ENCODE results near the gene DRAM1.

DNA sequence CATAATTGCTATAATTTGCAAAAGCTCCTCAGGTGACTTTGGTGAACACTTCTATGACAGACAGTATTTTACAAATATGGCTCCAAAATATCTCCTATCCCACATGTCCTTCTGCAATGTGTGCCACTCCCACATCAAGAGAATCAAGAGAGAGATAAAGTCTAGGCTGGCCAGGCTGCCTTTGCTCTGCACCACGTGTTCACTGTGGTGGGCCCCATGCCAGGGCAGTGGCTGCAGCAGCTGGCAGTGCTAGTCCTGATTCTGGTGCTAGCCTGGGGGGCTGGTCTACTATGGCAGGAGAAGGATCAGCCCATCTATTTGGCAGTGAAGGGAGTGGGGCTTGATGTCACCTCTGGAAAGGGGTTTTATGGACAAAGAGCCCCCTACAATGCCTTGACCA lies 86.3 kb downstream of the DRAM1 start:
- no peak for TF ChIP-seq POLR2AphosphoS5 (IDR thresholded peaks at IDR 0.05)
- TF ChIP-seq, protein P1, sequence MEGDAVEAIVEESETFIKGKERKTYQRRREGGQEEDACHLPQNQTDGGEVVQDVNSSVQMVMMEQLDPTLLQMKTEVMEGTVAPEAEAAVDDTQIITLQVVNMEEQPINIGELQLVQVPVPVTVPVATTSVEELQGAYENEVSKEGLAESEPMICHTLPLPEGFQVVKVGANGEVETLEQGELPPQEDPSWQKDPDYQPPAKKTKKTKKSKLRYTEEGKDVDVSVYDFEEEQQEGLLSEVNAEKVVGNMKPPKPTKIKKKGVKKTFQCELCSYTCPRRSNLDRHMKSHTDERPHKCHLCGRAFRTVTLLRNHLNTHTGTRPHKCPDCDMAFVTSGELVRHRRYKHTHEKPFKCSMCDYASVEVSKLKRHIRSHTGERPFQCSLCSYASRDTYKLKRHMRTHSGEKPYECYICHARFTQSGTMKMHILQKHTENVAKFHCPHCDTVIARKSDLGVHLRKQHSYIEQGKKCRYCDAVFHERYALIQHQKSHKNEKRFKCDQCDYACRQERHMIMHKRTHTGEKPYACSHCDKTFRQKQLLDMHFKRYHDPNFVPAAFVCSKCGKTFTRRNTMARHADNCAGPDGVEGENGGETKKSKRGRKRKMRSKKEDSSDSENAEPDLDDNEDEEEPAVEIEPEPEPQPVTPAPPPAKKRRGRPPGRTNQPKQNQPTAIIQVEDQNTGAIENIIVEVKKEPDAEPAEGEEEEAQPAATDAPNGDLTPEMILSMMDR (IDR thresholded peaks at IDR 0.05), result no peak
